Loucy (cell line): ENCODE measurements around the gene LRRC1.

Experiments used
- EZH2phosphoT487 ChIP-seq: fragments of 200-600 bp; IDR thresholded peaks from 2 replicates; pipeline ENCODE4 v1.6.1; 2018; ENCODE audit warnings: antibody characterized with exemption, mild to moderate bottlenecking, moderate library complexity, borderline replicate concordance
- TF ChIP-seq, protein P1 (sequence below): fragments of 200-600 bp; sonication (generic); conservative IDR thresholded peaks from 2 replicates; pipeline ENCODE4 v1.5.1; 2014; ENCODE audit warnings: mild to moderate bottlenecking, antibody characterized with exemption, low read length

DNA sequence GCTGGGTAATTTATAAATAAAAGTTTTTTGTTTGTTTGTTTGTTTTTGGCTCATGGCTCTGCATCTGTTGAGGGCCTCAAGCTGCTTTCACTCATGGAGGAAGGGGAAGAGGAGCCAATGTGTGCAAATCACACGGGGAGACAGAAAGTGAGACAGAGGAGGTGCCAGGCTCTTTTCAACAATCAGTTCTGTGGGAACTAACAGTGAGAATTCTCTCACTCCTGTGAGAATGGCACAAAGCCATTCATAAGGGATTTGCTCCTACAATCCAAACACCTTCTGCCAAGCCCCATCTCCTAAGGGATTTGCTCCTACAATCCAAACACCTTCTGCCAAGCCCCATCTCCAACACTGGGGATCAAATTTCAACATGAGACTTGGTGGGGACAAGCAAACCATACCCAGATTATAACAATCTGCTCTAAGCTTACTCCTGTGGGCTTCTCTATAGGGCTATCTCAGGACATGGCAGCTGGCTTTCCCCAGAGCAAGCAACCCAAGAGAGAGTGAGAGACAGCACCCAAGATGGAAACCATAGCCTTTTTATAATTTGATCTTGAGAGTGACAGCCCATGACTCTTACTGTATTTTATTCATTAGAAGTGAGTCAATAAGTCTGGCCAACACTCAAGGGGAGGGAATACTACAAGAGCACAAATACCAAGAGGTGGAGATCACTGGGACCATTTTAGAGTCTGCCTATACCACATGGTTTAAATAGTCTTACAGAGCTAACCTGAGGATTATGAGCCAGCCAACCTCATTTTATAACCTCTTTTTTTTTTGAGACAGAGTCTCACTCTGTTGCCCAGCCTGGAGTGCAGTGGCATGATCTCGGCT lies 22.8 kb upstream of the LRRC1 start:
- TF ChIP-seq, protein P1, sequence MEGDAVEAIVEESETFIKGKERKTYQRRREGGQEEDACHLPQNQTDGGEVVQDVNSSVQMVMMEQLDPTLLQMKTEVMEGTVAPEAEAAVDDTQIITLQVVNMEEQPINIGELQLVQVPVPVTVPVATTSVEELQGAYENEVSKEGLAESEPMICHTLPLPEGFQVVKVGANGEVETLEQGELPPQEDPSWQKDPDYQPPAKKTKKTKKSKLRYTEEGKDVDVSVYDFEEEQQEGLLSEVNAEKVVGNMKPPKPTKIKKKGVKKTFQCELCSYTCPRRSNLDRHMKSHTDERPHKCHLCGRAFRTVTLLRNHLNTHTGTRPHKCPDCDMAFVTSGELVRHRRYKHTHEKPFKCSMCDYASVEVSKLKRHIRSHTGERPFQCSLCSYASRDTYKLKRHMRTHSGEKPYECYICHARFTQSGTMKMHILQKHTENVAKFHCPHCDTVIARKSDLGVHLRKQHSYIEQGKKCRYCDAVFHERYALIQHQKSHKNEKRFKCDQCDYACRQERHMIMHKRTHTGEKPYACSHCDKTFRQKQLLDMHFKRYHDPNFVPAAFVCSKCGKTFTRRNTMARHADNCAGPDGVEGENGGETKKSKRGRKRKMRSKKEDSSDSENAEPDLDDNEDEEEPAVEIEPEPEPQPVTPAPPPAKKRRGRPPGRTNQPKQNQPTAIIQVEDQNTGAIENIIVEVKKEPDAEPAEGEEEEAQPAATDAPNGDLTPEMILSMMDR: no peak
- TF ChIP-seq EZH2phosphoT487: no peak
